NT2/D1 (cell line): Measurements from ENCODE around the gene TGFBR3.

Experiments
- SUZ12 ChIP-seq: IDR thresholded peaks from 2 replicates; pipeline ENCODE4 v1.6.1; 2011; ENCODE audit not compliant: insufficient read length, insufficient read depth; ENCODE audit errors: extremely low read depth
- YY1 ChIP-seq: IDR thresholded peaks from 2 replicates; pipeline ENCODE4 v1.6.1; 2011; ENCODE audit not compliant: insufficient read length, insufficient read depth
- ZNF274 ChIP-seq: IDR thresholded peaks from 2 replicates; pipeline ENCODE4 v1.6.1; 2011; ENCODE audit warnings: mild to moderate bottlenecking, low read depth, low read length

GRCh38 chr1:91684481-91685196 lies 201.3 kb downstream of the TGFBR3 start:
- TF ChIP-seq SUZ12 (no peak), ZNF274 (no peak), YY1 (no peak)
